ENCODE data around the gene ZNF503.

DNA sequence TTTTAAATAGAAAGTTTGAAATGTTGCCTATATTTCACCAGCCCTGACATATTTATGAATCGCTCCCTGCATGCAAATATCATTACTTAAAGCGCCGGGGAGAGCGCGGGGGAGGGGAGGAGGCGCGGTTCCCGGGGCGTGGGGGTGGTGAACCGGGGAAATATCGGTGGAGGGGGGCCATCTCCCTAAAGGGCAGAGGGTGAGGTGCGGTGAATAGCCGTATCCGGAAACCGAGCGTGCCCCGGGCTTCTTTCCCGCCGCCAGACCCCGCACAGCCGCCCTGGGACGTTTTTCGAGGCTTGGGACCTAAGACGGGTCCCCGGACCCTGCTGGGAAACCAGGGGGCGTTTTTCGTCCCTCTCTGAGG, 6.9 kb upstream of the ZNF503 start:
- TF ChIP-seq, protein P1, sequence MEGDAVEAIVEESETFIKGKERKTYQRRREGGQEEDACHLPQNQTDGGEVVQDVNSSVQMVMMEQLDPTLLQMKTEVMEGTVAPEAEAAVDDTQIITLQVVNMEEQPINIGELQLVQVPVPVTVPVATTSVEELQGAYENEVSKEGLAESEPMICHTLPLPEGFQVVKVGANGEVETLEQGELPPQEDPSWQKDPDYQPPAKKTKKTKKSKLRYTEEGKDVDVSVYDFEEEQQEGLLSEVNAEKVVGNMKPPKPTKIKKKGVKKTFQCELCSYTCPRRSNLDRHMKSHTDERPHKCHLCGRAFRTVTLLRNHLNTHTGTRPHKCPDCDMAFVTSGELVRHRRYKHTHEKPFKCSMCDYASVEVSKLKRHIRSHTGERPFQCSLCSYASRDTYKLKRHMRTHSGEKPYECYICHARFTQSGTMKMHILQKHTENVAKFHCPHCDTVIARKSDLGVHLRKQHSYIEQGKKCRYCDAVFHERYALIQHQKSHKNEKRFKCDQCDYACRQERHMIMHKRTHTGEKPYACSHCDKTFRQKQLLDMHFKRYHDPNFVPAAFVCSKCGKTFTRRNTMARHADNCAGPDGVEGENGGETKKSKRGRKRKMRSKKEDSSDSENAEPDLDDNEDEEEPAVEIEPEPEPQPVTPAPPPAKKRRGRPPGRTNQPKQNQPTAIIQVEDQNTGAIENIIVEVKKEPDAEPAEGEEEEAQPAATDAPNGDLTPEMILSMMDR (IDR thresholded peaks at IDR 0.05; ENCODE audit: low read depth, low read length), result no peak
- TF ChIP-seq EZH2phosphoT487 (IDR thresholded peaks at IDR 0.05; ENCODE audit: low read depth), result no peak

Data from OCI-LY3 (cell line).